Gastrocnemius medialis (tissue), 4 donors: ENCODE measurements around the gene ARHGEF19. TPM values are rescaled to one million over a fixed set of nuclear protein-coding genes. Genes with fewer than 3 reads are reported as not detected.

Source experiments
- ATAC-seq, 2 donors: fragments of 150-250 bp; one replicate each; pipeline ENCODE4 v1.9.1; 2016
- DNase-seq, 2 donors: peaks; one replicate each; pipeline ENCODE4 v3.0.0-alpha.2; 2019
- H3K27ac ChIP-seq, 4 donors: fragments of 200-600 bp; sonication (generic); 1 replicate in 1 of 4; 2 replicates in 3 of 4; pipeline ENCODE4 v1.5.1; 2016 to 2018; ENCODE audit warnings: mild to moderate bottlenecking in 2 of 4, moderate library complexity in 1 of 4
- H3K27me3 ChIP-seq, 3 donors: fragments of 200-600 bp; sonication (generic) in 2 of 3; 1 replicate in 1 of 3; 2 replicates in 2 of 3; pipeline versions ENCODE4 v1.5.1 to v1.6.0; 2016 to 2019; ENCODE audit warnings: mild to moderate bottlenecking in 1 of 3, moderate library complexity in 1 of 3
- H3K36me3 ChIP-seq, 2 donors: fragments of 200-600 bp; sonication (generic) in 1 of 2; one replicate each; pipeline ENCODE4 v1.5.1; 2017 to 2018
- H3K4me1 ChIP-seq, 2 donors: fragments of 200-600 bp; sonication (generic) in 1 of 2; one replicate each; pipeline ENCODE4 v1.5.1; 2016 to 2017; ENCODE audit warnings: mild to moderate bottlenecking in 2 of 2
- H3K4me3 ChIP-seq, 4 donors: fragments of 200-600 bp; sonication (generic) in 3 of 4; 1 replicate in 1 of 4; 2 replicates in 3 of 4; pipeline ENCODE4 v1.5.1; 2016 to 2019; ENCODE audit warnings: mild to moderate bottlenecking in 2 of 4
- H3K9me3 ChIP-seq, 3 donors: fragments of 200-600 bp; sonication (generic) in 2 of 3; 1 replicate in 1 of 3; 2 replicates in 2 of 3; pipeline ENCODE4 v1.5.1; 2016 to 2019
- POLR2A ChIP-seq, 2 donors: fragments of 450-650 bp; IDR thresholded peaks; one replicate each; pipeline ENCODE4 v1.6.1; 2017; ENCODE audit warnings: antibody characterized with exemption in 2 of 2, mild to moderate bottlenecking in 2 of 2, moderate library complexity in 2 of 2
- in situ Hi-C, 4 donors: fragments of 200-750 bp; cut with MboI; loops; one replicate each; pipeline versions ENCODE4 v1.15.0 to v1.8.0; 2017; ENCODE audit warnings: low sequenced_read_pairs in 4 of 4
- intact Hi-C: fragments of 100-400 bp; cut with DNase I; formaldehyde crosslinking; loops from one replicate; pipeline ENCODE4 v1.15.1; 2023; ENCODE audit warnings: low total_unique reads
- total RNA-seq, 4 donors: library from RNA; depleted of rRNA; stranded (reverse); fragments of >200 nt; gene quantifications; one replicate each; pipeline versions ENCODE4 v1.1.0 to v1.2.3, GENCODE V29; 2016
- TF ChIP-seq, protein P1 (sequence below), 5 experiments: fragments of 450-650 bp in 3 of 5; fragments of 200-600 bp in 2 of 5; sonication (generic) in 2 of 5; IDR thresholded peaks in 4 of 5; conservative IDR thresholded peaks in 1 of 5; 1 replicate in 4 of 5; 2 replicates in 1 of 5; pipeline ENCODE4 v1.5.1; 2016 to 2019; ENCODE audit warnings: antibody characterized with exemption in 5 of 5, mild to moderate bottlenecking in 3 of 5, moderate library complexity in 3 of 5

ARHGEF19 gene
- total RNA-seq, 4 donors from 2014 or later, result 0.68 to 3.0 (median 2.3) TPM

DNA sequence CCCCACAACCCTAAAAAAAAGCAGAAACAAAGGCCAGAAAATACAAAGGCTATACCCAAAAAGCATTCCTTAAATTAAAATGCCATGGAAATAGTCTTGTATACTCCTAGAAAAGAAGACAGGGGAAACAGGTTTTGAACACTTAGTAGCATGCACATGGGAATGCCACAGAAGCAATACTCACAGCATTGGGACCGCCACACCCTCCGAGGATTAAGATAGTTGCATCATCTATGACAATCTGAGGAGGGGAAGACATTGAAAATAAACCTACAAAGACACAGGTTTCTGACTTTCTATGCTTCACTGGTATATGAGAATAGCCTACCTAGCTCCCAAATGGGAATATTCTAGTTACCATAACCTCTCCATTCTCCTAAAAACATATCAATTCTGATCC, 40.5 kb upstream of the ARHGEF19 start:
- Histone ChIP-seq H3K4me1 (peaks cover 35 to 47% of the 10 kb centered on the region in 2 donors), H3K27me3 (no peaks in the 10 kb centered on the region), H3K4me3 (no peak overlapping the region), H3K27ac (peak overlapping the region; percentile 14 to 91 (median 57)), H3K36me3 (peaks cover 0 to 33% of the 10 kb centered on the region in 2 donors), H3K9me3 (no peaks in the 10 kb centered on the region)
- TF ChIP-seq POLR2A (IDR thresholded peaks at IDR 0.05), result no peak
- TF ChIP-seq, protein P1, sequence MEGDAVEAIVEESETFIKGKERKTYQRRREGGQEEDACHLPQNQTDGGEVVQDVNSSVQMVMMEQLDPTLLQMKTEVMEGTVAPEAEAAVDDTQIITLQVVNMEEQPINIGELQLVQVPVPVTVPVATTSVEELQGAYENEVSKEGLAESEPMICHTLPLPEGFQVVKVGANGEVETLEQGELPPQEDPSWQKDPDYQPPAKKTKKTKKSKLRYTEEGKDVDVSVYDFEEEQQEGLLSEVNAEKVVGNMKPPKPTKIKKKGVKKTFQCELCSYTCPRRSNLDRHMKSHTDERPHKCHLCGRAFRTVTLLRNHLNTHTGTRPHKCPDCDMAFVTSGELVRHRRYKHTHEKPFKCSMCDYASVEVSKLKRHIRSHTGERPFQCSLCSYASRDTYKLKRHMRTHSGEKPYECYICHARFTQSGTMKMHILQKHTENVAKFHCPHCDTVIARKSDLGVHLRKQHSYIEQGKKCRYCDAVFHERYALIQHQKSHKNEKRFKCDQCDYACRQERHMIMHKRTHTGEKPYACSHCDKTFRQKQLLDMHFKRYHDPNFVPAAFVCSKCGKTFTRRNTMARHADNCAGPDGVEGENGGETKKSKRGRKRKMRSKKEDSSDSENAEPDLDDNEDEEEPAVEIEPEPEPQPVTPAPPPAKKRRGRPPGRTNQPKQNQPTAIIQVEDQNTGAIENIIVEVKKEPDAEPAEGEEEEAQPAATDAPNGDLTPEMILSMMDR (IDR thresholded peaks at IDR 0.05 in 4 of 5, conservative IDR thresholded peaks at IDR 0.05 in 1 of 5), result no peak
- in situ Hi-C loops, result no loop called here
- ATAC-seq (no peak), DNase-seq (no peak)
- intact Hi-C loops, result no loop called here

GRCh38 chr1:16251381-16251780, 38.9 kb upstream of the ARHGEF19 start:
- intact Hi-C loops (no loop called here), in situ Hi-C loops (no loop called here)
- no peaks in the 10 kb centered on the region for H3K27me3 ChIP-seq
- ATAC-seq, result no peak
- TF ChIP-seq POLR2A (IDR thresholded peaks at IDR 0.05), result no peak
- TF ChIP-seq, protein P1 (IDR thresholded peaks at IDR 0.05 in 4 of 5, conservative IDR thresholded peaks at IDR 0.05 in 1 of 5), result no peak
- no peak for DNase-seq
- peaks cover 0 to 40% of the 10 kb centered on the region in 2 donors for H3K36me3 ChIP-seq
- peaks cover 44 to 61% of the 10 kb centered on the region in 2 donors for H3K4me1 ChIP-seq
- no peak overlapping the region for H3K4me3 ChIP-seq
- peak overlapping the region; percentile 84 to 91 (median 88) for H3K27ac ChIP-seq
- H3K9me3 ChIP-seq, result no peaks in the 10 kb centered on the region

DNA sequence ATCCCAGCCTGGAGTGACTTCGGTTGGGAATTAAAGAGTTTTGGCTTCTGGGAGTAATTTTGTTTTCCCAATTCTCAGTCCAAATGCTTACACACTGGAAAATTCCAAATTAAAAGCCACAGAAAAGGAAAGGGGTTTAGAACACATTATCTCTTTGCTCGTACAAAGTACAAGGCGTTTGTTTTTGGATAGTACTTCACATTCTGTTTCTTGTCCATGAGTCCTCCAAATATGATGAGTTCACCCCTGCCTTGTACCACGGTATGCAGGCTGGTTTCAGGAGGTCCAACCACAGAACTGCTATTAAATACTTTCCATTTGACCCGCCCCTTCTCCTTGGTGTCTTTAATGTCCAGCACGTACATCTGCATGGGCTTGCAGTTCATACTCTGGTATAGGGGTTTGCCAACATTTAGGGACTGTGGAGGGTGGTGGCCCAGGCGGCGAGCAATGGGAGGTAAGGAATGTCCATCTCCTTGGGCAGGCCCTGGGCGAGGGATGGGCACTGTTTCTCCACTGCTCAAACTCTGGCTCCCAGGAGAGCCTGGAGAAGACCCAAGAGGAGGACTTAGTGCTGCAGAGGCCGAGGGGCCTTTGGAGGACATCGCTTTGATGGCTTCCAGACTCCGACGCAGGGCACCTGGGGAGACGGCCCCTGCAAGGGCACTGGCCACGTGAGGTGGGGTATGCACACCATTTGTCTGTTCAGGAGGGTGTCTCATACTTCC, 38.2 kb upstream of the ARHGEF19 start:
- H3K27ac ChIP-seq, result peak overlapping the region; percentile 84 to 91 (median 88)
- H3K27me3 ChIP-seq, result no peaks in the 10 kb centered on the region
- H3K4me1 ChIP-seq, result peaks cover 44 to 61% of the 10 kb centered on the region in 2 donors
- peaks cover 0 to 33% of the 10 kb centered on the region in 2 donors for H3K36me3 ChIP-seq
- in situ Hi-C loops (no loop called here), intact Hi-C loops (no loop called here)
- TF ChIP-seq, protein P1 (IDR thresholded peaks at IDR 0.05 in 4 of 5, conservative IDR thresholded peaks at IDR 0.05 in 1 of 5), result no peak
- TF ChIP-seq POLR2A (IDR thresholded peaks at IDR 0.05), result no peak
- H3K4me3 ChIP-seq, result no peak overlapping the region
- ATAC-seq, result no peak
- no peak for DNase-seq
- H3K9me3 ChIP-seq, result no peaks in the 10 kb centered on the region

- intact Hi-C loops (no loop called here), in situ Hi-C loops (loop anchor here in 1 of 4 donors (25.0 kb wide), 1 partner anchor 113 kb away; the partner anchor contains the start of genes FBXO42 and SZRD1)
- Histone ChIP-seq H3K27ac (peak overlapping the region; percentile 84 to 91 (median 88)), H3K36me3 (peaks cover 0 to 27% of the 10 kb centered on the region in 2 donors), H3K4me1 (peaks cover 41 to 59% of the 10 kb centered on the region in 2 donors), H3K27me3 (no peaks in the 10 kb centered on the region), H3K4me3 (no peak overlapping the region), H3K9me3 (no peaks in the 10 kb centered on the region)
- TF ChIP-seq POLR2A (IDR thresholded peaks at IDR 0.05), result peak in 1 of 2 donors; percentile 36
- TF ChIP-seq, protein P1 (IDR thresholded peaks at IDR 0.05 in 4 of 5, conservative IDR thresholded peaks at IDR 0.05 in 1 of 5), result no peak
- DNase-seq (peak; percentile 71 to 77), ATAC-seq (peak; percentile 39 to 67)
These were observed 37.3 kb upstream of the ARHGEF19 start for GRCh38 chr1:16249596-16250241.
